ENCODE data around the gene EIF2B1.

- TF ChIP-seq CTCF (IDR thresholded peaks at IDR 0.05) (no peak), EZH2 (IDR thresholded peaks at IDR 0.05) (no peak)
Measured at GRCh38 chr12:123571343-123571813, 62.1 kb downstream of the EIF2B1 start.
